MG63 (cell line): ENCODE results near the gene C19orf25. TPM values are rescaled to one million over a fixed set of nuclear protein-coding genes. Genes with fewer than 3 reads are reported as not detected.

Source experiments
- DNase-seq: peaks from one replicate; pipeline ENCODE4 v3.0.0-alpha.2; 2020
- H3K27me3 ChIP-seq: fragments of 250-450 bp; sonication (Bioruptor Pico); 2 replicates; pipeline ENCODE4 v1.5.1; 2020; ENCODE audit warnings: mild to moderate bottlenecking, moderate library complexity
- H3K36me3 ChIP-seq: fragments of 250-450 bp; sonication (Bioruptor Pico); 2 replicates; pipeline ENCODE4 v1.5.1; 2020; ENCODE audit warnings: mild to moderate bottlenecking, moderate library complexity
- H3K4me3 ChIP-seq: fragments of 250-450 bp; sonication (Bioruptor Pico); 2 replicates; pipeline ENCODE4 v1.5.1; 2020; ENCODE audit warnings: mild to moderate bottlenecking, moderate library complexity
- H3K9me3 ChIP-seq: fragments of 250-450 bp; sonication (Bioruptor Pico); 2 replicates; pipeline ENCODE4 v1.5.1; 2020; ENCODE audit warnings: mild to moderate bottlenecking, moderate library complexity
- total RNA-seq: library from RNA; depleted of rRNA; stranded (reverse); fragments of >200 nt; shearing (Covaris generic); gene quantifications from 2 replicates; pipeline ENCODE4 v1.2.3, GENCODE V29; 2014; ENCODE audit warnings: low replicate concordance

Gene C19orf25
- total RNA-seq, 1 experiment from 2014 or later, result 51.6 TPM

GRCh38 chr19:1474011-1474764 lies 4.8 kb downstream of the C19orf25 start:
- Histone ChIP-seq H3K4me3 (no peak overlapping the region), H3K27me3 (no peaks in the 10 kb centered on the region), H3K36me3 (no peaks in the 10 kb centered on the region), H3K9me3 (no peaks in the 10 kb centered on the region)
- DNase-seq, result peak; percentile 64

DNA sequence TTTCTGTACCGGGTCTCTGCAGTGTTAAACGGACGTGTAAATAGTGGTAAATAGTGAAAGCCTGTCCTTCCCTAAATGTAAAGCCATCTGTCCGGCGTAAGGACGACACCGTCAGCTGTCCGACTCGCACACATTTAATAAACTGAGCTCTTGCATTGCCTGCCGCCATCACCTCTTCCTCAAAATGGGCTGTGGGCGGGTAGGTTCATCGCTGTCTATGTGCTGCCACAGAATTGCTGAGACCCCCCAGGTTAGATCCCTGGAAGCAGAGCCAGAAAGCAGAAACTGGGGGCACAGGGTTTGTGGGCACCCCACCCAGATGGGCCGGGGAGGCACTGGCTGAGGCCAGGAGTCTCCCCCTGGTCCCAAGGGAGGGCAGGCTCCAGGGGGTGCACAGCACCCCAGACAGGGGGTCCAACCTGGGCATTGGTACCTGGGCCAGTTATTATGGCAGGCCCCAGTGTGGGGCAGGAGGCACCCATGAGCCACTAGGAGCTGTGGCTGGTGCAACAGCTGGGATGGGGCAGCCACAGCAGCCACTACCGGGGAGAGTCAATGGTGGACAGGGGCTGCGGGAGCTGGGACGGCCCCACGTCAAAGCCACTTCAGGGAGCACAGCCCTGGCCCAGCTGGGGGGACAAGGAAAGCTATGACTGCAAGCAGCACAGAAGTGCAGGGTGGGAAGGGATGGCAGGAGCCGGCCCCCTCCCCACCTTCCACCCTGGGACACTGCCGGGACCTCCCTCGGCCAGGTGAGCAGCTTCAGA lies 5.7 kb downstream of the C19orf25 start:
- Histone ChIP-seq H3K27me3 (no peaks in the 10 kb centered on the region), H3K36me3 (no peaks in the 10 kb centered on the region), H3K9me3 (no peaks in the 10 kb centered on the region), H3K4me3 (no peak overlapping the region)
- no peak for DNase-seq

- H3K4me3 ChIP-seq, result no peak overlapping the region
- no peaks in the 10 kb centered on the region for H3K27me3 ChIP-seq
- no peaks in the 10 kb centered on the region for H3K36me3 ChIP-seq
- no peak for DNase-seq
- H3K9me3 ChIP-seq, result no peaks in the 10 kb centered on the region
Measured at GRCh38 chr19:1472231-1473084, 6.6 kb downstream of the C19orf25 start.

DNA sequence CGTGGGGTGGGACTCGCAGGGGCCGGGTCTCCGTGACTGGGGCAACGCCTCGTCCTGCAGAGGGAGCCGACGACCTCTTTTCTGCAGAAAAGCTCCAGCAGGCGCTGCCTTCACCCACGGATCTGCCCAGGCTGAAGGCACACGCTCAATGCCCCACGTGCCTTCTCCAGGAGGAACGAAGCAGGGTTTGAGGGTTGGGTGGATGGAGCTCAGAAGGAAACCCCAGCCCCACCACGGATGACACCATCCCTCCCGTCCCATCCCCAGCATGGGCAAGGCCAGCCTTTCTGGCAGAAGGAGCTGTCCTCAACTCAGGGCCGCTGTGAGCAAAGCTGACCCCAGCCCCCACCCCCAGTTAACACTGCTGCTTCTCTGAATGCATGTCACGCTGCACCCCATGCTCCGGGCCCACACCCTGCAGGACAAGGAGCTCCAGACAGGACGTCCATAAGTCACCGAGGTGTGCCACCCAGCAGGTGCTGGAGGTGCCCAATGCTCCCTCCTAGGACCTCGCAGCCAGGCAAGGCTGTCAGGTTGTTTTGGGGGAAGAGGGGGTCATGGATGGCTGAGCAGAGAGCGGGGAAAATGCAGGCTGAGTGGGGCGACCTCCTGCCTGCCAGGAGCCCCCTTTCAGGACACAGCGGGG lies 7.4 kb downstream of the C19orf25 start:
- Histone ChIP-seq H3K36me3 (no peaks in the 10 kb centered on the region), H3K4me3 (no peak overlapping the region), H3K9me3 (no peaks in the 10 kb centered on the region), H3K27me3 (no peaks in the 10 kb centered on the region)
- DNase-seq, result no peak

DNA sequence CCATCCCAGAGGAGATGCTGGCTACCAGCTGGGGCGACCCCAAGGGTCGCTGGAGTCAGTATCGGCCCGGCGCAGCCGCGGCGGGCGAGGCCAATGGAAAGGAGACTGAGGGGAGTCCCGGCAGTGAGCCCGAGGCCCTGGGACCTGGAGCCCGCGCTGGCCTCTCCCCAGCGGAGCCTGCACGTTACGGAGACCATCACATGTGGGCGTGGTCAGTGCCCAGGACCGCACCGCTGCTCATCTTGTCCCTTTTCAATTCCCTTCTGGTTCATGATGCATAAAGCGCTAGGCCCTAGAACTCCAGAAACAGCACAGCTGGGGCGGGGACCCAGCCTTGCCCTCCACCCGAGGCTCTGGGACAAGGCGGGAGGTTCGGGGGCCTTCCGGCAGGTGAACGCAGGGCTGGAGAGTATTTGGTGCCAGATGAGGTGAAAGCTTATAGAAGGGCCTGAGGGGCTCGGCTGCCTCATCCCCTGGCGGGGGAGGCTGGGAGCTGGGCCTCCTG lies 8.0 kb downstream of the C19orf25 start:
- H3K27me3 ChIP-seq, result no peaks in the 10 kb centered on the region
- no peak for DNase-seq
- no peaks in the 10 kb centered on the region for H3K9me3 ChIP-seq
- H3K36me3 ChIP-seq, result no peaks in the 10 kb centered on the region
- no peak overlapping the region for H3K4me3 ChIP-seq

DNA sequence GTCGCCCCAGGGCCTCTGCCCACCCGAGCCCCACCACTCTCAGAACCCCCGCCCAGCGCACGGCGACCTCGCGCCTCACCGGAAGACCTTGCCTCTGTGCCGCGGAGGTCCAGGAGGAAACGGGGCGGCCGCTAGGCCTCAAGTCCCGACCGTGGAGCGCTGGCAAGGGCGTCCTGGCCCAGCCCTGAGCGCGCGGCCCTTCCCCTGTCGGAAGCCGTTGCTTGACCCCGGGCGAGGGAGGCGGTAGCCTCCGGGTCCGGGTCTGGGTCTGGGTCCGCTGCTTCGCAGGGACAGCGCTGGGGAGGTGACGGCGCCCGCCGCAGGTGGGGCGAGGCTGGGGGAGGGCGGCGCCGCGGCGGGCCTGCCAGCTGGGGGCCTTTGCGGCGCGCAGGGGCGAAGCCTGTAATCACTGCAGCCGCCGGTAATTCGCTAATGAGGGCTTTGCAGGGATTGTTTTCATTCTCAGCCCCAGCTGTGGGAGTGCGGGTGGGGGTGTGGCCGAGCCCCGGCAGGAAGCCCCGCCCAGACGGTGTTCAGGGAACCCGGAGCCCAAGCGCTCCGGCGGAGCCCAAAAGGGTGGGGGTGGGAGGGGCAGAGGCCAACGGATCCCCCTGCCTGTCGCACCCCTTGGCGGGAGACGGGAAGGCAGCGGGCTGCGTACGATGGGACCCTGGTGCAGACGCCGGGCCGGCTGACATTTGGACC lies 8.6 kb downstream of the C19orf25 start:
- DNase-seq, result no peak
- no peaks in the 10 kb centered on the region for H3K9me3 ChIP-seq
- no peak overlapping the region for H3K4me3 ChIP-seq
- no peaks in the 10 kb centered on the region for H3K27me3 ChIP-seq
- H3K36me3 ChIP-seq, result no peaks in the 10 kb centered on the region

- Histone ChIP-seq H3K36me3 (no peaks in the 10 kb centered on the region), H3K27me3 (no peaks in the 10 kb centered on the region), H3K4me3 (no peak overlapping the region), H3K9me3 (no peaks in the 10 kb centered on the region)
- no peak for DNase-seq
Measured at GRCh38 chr19:1470055-1470304, 9.0 kb downstream of the C19orf25 start.

DNA sequence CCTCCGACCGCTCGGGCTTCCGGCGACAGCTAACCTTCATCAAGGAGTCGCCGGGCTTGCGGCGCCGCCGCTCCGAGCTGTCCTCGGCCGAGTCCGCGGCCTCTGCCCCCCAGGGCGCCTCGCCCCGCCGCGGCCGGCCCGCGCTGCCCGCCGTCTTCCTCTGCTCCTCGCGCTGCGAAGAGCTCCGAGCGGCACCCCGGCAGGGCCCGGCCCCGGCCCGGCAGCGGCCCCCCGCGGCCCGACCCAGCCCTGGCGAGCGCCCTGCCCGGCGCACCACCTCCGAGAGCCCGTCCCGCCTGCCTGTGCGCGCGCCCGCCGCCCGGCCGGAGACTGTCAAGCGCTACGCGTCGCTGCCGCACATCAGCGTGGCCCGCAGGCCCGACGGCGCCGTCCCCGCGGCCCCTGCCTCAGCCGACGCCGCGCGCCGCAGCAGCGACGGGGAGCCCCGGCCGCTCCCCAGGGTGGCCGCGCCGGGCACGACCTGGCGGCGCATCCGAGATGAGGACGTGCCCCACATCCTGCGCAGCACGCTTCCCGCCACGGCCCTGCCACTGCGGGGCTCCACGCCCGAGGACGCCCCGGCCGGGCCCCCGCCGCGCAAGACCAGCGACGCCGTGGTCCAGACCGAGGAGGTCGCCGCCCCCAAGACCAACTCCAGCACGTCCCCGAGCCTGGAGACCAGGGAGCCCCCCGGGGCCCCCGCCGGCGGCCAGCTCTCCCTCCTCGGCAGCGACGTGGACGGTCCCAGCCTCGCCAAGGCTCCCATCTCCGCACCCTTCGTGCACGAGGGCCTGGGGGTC lies 9.6 kb downstream of the C19orf25 start:
- Histone ChIP-seq H3K4me3 (no peak overlapping the region), H3K36me3 (no peaks in the 10 kb centered on the region), H3K9me3 (no peaks in the 10 kb centered on the region), H3K27me3 (no peaks in the 10 kb centered on the region)
- peak; percentile 27 for DNase-seq

DNA sequence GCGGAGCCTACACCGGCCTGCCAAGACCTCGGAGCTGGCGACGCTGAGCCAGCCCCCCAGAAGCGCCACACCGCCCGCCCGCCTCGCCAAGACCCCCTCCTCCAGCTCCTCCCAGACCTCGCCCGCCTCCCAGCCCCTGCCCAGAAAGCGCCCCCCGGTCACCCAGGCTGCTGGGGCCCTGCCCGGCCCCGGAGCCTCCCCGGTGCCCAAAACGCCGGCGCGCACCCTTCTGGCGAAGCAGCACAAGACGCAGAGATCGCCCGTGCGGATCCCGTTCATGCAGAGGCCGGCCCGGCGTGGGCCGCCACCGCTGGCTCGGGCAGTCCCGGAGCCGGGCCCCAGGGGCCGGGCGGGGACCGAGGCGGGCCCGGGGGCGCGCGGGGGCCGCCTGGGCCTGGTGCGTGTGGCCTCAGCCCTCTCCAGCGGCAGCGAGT lies 10.2 kb downstream of the C19orf25 start:
- Histone ChIP-seq H3K27me3 (no peaks in the 10 kb centered on the region), H3K4me3 (no peak overlapping the region), H3K36me3 (no peaks in the 10 kb centered on the region), H3K9me3 (no peaks in the 10 kb centered on the region)
- no peak for DNase-seq

- DNase-seq, result no peak
- H3K36me3 ChIP-seq, result no peaks in the 10 kb centered on the region
- H3K27me3 ChIP-seq, result no peaks in the 10 kb centered on the region
- H3K4me3 ChIP-seq, result no peak overlapping the region
- no peaks in the 10 kb centered on the region for H3K9me3 ChIP-seq
Measured at GRCh38 chr19:1468274-1468820, 10.7 kb downstream of the C19orf25 start.

GRCh38 chr19:1467490-1468273 lies 11.3 kb downstream of the C19orf25 start:
- Histone ChIP-seq H3K27me3 (no peaks in the 10 kb centered on the region), H3K9me3 (no peaks in the 10 kb centered on the region), H3K4me3 (no peak overlapping the region), H3K36me3 (no peaks in the 10 kb centered on the region)
- DNase-seq, result no peak

GRCh38 chr19:1467215-1467489 lies 11.9 kb downstream of the C19orf25 start:
- no peak for DNase-seq
- Histone ChIP-seq H3K27me3 (no peaks in the 10 kb centered on the region), H3K36me3 (no peaks in the 10 kb centered on the region), H3K4me3 (no peak overlapping the region), H3K9me3 (no peaks in the 10 kb centered on the region)

GRCh38 chr19:1466461-1467214 lies 12.4 kb downstream of the C19orf25 start:
- H3K4me3 ChIP-seq, result no peak overlapping the region
- no peaks in the 10 kb centered on the region for H3K36me3 ChIP-seq
- DNase-seq, result no peak
- no peaks in the 10 kb centered on the region for H3K9me3 ChIP-seq
- H3K27me3 ChIP-seq, result no peaks in the 10 kb centered on the region

DNA sequence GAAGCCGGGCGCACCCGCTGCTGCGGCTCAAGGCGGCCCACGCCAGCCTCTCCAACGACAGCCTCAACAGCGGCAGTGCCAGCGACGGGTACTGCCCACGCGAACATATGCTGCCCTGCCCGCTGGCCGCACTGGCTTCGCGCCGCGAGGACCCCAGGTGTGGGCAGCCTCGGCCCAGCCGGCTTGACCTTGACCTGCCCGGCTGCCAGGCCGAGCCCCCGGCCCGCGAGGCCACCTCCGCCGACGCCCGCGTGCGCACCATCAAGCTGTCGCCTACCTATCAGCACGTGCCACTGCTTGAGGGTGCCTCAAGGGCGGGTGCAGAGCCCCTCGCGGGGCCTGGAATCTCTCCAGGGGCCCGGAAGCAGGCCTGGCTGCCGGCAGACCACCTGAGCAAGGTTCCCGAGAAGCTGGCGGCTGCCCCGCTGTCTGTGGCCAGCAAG lies 13.0 kb downstream of the C19orf25 start:
- H3K4me3 ChIP-seq, result no peak overlapping the region
- DNase-seq, result no peak
- no peaks in the 10 kb centered on the region for H3K9me3 ChIP-seq
- H3K27me3 ChIP-seq, result no peaks in the 10 kb centered on the region
- H3K36me3 ChIP-seq, result no peaks in the 10 kb centered on the region
